Mammary epithelial cell (primary cell): Measurements from ENCODE around the gene ACTN2.

Source experiments
- EZH2 ChIP-seq: IDR thresholded peaks from 2 replicates; pipeline ENCODE4 v1.6.1; 2012; ENCODE audit warnings: low read length, inconsistent platforms, borderline replicate concordance
- TF ChIP-seq, protein P1 (sequence below), 2 donors: IDR thresholded peaks in 1 of 2; conservative IDR thresholded peaks in 1 of 2; 2 replicates each; pipeline ENCODE4 v1.5.1; 2011 to 2012; ENCODE audit warnings: inconsistent platforms in 2 of 2, low read length in 2 of 2, mild to moderate bottlenecking in 2 of 2, control low read depth in 1 of 2, low read depth in 1 of 2; ENCODE audit not compliant: insufficient read depth in 1 of 2; ENCODE audit errors: extremely low read depth in 1 of 2

DNA sequence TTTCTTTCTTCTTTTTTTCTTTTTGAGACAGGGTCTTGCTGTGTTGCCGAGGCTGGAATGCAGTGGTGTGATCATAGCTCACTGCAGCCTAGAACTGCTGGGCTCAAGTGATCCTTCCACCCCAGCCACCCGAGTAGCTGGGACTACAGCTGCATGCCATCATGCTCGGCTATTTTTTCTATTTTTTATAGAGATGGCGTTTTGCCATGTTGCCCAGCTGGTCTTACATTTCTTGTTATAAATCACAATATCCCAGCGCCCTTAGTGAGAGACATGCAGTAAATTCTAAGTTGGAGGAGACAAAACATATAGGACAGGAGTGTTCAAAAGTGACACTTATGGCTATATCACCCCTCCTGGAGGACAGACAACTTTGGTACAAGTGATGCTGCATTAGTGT lies 31.3 kb upstream of the ACTN2 start:
- TF ChIP-seq, protein P1, sequence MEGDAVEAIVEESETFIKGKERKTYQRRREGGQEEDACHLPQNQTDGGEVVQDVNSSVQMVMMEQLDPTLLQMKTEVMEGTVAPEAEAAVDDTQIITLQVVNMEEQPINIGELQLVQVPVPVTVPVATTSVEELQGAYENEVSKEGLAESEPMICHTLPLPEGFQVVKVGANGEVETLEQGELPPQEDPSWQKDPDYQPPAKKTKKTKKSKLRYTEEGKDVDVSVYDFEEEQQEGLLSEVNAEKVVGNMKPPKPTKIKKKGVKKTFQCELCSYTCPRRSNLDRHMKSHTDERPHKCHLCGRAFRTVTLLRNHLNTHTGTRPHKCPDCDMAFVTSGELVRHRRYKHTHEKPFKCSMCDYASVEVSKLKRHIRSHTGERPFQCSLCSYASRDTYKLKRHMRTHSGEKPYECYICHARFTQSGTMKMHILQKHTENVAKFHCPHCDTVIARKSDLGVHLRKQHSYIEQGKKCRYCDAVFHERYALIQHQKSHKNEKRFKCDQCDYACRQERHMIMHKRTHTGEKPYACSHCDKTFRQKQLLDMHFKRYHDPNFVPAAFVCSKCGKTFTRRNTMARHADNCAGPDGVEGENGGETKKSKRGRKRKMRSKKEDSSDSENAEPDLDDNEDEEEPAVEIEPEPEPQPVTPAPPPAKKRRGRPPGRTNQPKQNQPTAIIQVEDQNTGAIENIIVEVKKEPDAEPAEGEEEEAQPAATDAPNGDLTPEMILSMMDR (conservative IDR thresholded peaks at IDR 0.05 in 1 of 2, IDR thresholded peaks at IDR 0.05 in 1 of 2; ENCODE audit: extremely low read depth in 1 of 2, insufficient read depth in 1 of 2, low read depth in 1 of 2, low read length in 2 of 2) = no peak
- no peak for TF ChIP-seq EZH2
